ENCODE measurements around the gene LPIN1.

GRCh38 chr2:11852526-11853196, 106.2 kb downstream of the LPIN1 start:
- TF ChIP-seq CTCF (IDR thresholded peaks at IDR 0.05; ENCODE audit: control extremely low read depth in 1 of 3, insufficient read depth in 1 of 3, low read depth in 1 of 3, low read length in 3 of 3), result no peak
- TF ChIP-seq CHD2 (IDR thresholded peaks at IDR 0.05; ENCODE audit: low read length), result no peak
- no peak for TF ChIP-seq KDM1A (IDR thresholded peaks at IDR 0.05; ENCODE audit: borderline replicate concordance, low read length)
- no peak for TF ChIP-seq POLR2AphosphoS5 (IDR thresholded peaks at IDR 0.05; ENCODE audit: low read depth, low read length)
- TF ChIP-seq EZH2 (IDR thresholded peaks at IDR 0.05; ENCODE audit: low read depth, low read length, severe bottlenecking), result no peak
- no peak for TF ChIP-seq ZNF274 (IDR thresholded peaks at IDR 0.05; ENCODE audit: borderline replicate concordance, extremely low read depth, low read length)
- no peak for TF ChIP-seq PHF8 (conservative IDR thresholded peaks at IDR 0.05; ENCODE audit: low read depth, low read length)
- no peak for TF ChIP-seq RAD21 (IDR thresholded peaks at IDR 0.05 in 1 of 2, conservative IDR thresholded peaks at IDR 0.05 in 1 of 2; ENCODE audit: low read depth in 2 of 2, low read length in 2 of 2)
- TF ChIP-seq POLR2A (IDR thresholded peaks at IDR 0.05; ENCODE audit: control extremely low read depth in 1 of 2, low read depth in 2 of 2, low read length in 2 of 2), result no peak
- no peak for TF ChIP-seq SIRT6 (IDR thresholded peaks at IDR 0.05; ENCODE audit: low read length)
- no peak for TF ChIP-seq SIN3A (conservative IDR thresholded peaks at IDR 0.05 in 1 of 2, IDR thresholded peaks at IDR 0.05 in 1 of 2; ENCODE audit: low read depth in 1 of 2, low read length in 2 of 2)
- no peak for TF ChIP-seq CREB1 (IDR thresholded peaks at IDR 0.05)
- TF ChIP-seq EP300 (IDR thresholded peaks at IDR 0.05; ENCODE audit: borderline replicate concordance in 1 of 2, low read depth in 2 of 2, low read length in 2 of 2), result no peak
- no peak for TF ChIP-seq TCF12 (IDR thresholded peaks at IDR 0.05; ENCODE audit: low read depth, low read length)

Data from H1 (cell line).